K562 (cell line): ENCODE results near the gene MAP1LC3B. TPM values are rescaled to one million over a fixed set of nuclear protein-coding genes. Genes with fewer than 3 reads are reported as not detected.
A peak's percentile ranks its signal among the peaks of the same experiment; 100 is the strongest.

Experiments
- FUS ChIP-seq: fragments of 200-400 bp; formaldehyde crosslinking; optimal IDR thresholded peaks from 2 replicates; pipeline ENCODE3; 2017; ENCODE audit warnings: low read depth, low read length
- MAX ChIP-seq: sonication (generic); formaldehyde crosslinking; IDR thresholded peaks from 2 replicates; pipeline ENCODE4 v1.9.0; 2022; ENCODE audit warnings: mild to moderate bottlenecking, missing genetic modification reagents
- MAZ ChIP-seq, 2 experiments: fragments of 450-650 bp in 1 of 2; sonication (generic) in 1 of 2; formaldehyde crosslinking; IDR thresholded peaks in 1 of 2; conservative IDR thresholded peaks in 1 of 2; 2 replicates each; pipeline versions ENCODE4 v1.4.0 to v1.5.0; 2020; ENCODE audit warnings: mild to moderate bottlenecking in 1 of 2, missing genetic modification reagents in 1 of 2
- MTA3 ChIP-seq: fragments of 450-650 bp; formaldehyde crosslinking; IDR thresholded peaks from 2 replicates; pipeline ENCODE4 v1.6.1; 2017; ENCODE audit warnings: mild to moderate bottlenecking, borderline replicate concordance
- MXI1 ChIP-seq: IDR thresholded peaks from 2 replicates; pipeline ENCODE4 v1.6.1; 2011; ENCODE audit warnings: low read depth, mild to moderate bottlenecking, improper control_type of control experiment, low read length
- RFX7 ChIP-seq: fragments of 250-450 bp; sonication (Bioruptor Pico); IDR thresholded peaks from 2 replicates; pipeline ENCODE4 v1.5.1; 2021; ENCODE audit warnings: mild to moderate bottlenecking
- SIN3B ChIP-seq: fragments of 450-650 bp; IDR thresholded peaks from 2 replicates; pipeline ENCODE4 v1.6.1; 2017; ENCODE audit warnings: low read depth, mild to moderate bottlenecking, moderate library complexity
- SMAD4 ChIP-seq: fragments of 250-450 bp; sonication (Bioruptor Pico); conservative IDR thresholded peaks from 2 replicates; pipeline ENCODE4 v1.8.0; 2021; ENCODE audit warnings: inconsistent platforms, mild to moderate bottlenecking, moderate library complexity
- TOE1 ChIP-seq, 2 experiments: fragments of 450-650 bp in 1 of 2; sonication (generic) in 1 of 2; formaldehyde crosslinking in 1 of 2; IDR thresholded peaks; 2 replicates each; pipeline versions ENCODE4 v1.7.1 to v1.8.0; 2016 to 2022; ENCODE audit warnings: borderline replicate concordance in 2 of 2, mild to moderate bottlenecking in 2 of 2, antibody characterized with exemption in 1 of 2, inconsistent platforms in 1 of 2, low read depth in 1 of 2, missing genetic modification reagents in 1 of 2, moderate library complexity in 1 of 2
- ZFP91 ChIP-seq: sonication (generic); formaldehyde crosslinking; IDR thresholded peaks from 2 replicates; pipeline ENCODE4 v1.8.0; 2022; ENCODE audit warnings: mild to moderate bottlenecking, missing genetic modification reagents
- ZNF445 ChIP-seq: fragments of 250-450 bp; sonication (Bioruptor Pico); IDR thresholded peaks from 2 replicates; pipeline ENCODE4 v1.4.0; 2020; ENCODE audit warnings: low read depth, mild to moderate bottlenecking, moderate library complexity
- polyA plus RNA-seq, 8 experiments: library from polyadenylated mRNA; depleted of rRNA in 4 of 8; stranded (reverse) in 5 of 8; unstranded in 3 of 8; fragments of >200 nt; fragmentation: Nextera tagmentation in 2 of 8; fragmentation: Illumina TruSeq in 1 of 8; extraction: Ambion mirVana in 2 of 8; extraction: Trizol in 1 of 8; gene quantifications; 2 replicates each; pipeline versions ENCODE4 v1.2.1 to v1.2.3, GENCODE V29; 2011 to 2014; ENCODE audit warnings: inconsistent platforms in 1 of 8, missing spikeins in 1 of 8
- total RNA-seq, 7 experiments: library from RNA; depleted of rRNA in 6 of 7; stranded (reverse); fragments of >200 nt in 6 of 7; fragmentation: Illumina TruSeq in 2 of 7; extraction: Trizol in 2 of 7; gene quantifications; 2 replicates each; pipeline versions ENCODE4 v1.2.1 to v1.2.3, GENCODE V29; 2011 to 2021; ENCODE audit warnings: low replicate concordance in 1 of 7
- TF ChIP-seq, protein P1 (sequence below): fragments of 200-600 bp; sonication (generic); IDR thresholded peaks from one replicate; pipeline ENCODE4 v1.6.1; 2012; ENCODE audit warnings: mild to moderate bottlenecking, low read depth, low read length, inconsistent platforms

Gene MAP1LC3B
- total and polyA plus RNA-seq, 9 of the 15 experiments (the other 6 are each of a cell fraction or from before 2014, with no cell fraction given): 16.0 to 81.5 (median 36.7) TPM

DNA sequence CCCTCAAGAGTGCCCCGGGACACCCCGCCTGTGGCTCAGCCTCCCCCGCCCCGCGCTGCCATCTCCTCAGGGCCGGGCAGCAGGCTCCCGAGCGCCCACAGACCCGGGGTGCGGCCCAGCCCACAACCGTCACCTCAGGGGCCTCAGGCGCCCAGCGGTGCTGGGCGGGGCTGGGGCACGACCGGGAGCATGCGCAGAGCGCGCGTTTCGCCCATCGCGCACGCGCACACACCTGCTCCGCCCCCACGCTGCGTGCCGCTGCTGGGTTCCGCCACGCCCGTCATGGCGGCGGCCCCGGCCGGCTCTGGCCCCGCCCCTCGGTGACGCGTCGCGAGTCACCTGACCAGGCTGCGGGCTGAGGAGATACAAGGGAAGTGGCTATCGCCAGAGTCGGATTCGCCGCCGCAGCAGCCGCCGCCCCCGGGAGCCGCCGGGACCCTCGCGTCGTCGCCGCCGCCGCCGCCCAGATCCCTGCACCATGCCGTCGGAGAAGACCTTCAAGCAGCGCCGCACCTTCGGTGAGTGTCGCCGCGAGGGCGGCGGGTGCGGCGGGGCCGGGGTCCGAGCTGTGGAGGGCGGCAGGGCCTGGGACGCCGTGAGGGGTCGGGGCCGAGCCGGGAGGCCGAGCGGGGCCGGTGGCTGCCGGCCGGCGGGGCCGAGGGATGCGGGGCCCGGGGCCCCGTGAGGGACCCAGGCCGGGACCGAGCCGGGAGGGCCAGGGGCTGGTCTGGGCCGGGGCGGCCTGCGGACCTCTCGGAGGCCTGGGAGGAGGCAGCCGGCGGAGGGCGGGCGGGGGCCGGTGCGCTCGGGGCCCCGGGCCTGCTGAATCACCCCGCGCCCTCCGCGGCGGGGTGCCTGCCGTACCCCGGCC is at the start of gene MAP1LC3B (continued):
- TF ChIP-seq, protein P1, sequence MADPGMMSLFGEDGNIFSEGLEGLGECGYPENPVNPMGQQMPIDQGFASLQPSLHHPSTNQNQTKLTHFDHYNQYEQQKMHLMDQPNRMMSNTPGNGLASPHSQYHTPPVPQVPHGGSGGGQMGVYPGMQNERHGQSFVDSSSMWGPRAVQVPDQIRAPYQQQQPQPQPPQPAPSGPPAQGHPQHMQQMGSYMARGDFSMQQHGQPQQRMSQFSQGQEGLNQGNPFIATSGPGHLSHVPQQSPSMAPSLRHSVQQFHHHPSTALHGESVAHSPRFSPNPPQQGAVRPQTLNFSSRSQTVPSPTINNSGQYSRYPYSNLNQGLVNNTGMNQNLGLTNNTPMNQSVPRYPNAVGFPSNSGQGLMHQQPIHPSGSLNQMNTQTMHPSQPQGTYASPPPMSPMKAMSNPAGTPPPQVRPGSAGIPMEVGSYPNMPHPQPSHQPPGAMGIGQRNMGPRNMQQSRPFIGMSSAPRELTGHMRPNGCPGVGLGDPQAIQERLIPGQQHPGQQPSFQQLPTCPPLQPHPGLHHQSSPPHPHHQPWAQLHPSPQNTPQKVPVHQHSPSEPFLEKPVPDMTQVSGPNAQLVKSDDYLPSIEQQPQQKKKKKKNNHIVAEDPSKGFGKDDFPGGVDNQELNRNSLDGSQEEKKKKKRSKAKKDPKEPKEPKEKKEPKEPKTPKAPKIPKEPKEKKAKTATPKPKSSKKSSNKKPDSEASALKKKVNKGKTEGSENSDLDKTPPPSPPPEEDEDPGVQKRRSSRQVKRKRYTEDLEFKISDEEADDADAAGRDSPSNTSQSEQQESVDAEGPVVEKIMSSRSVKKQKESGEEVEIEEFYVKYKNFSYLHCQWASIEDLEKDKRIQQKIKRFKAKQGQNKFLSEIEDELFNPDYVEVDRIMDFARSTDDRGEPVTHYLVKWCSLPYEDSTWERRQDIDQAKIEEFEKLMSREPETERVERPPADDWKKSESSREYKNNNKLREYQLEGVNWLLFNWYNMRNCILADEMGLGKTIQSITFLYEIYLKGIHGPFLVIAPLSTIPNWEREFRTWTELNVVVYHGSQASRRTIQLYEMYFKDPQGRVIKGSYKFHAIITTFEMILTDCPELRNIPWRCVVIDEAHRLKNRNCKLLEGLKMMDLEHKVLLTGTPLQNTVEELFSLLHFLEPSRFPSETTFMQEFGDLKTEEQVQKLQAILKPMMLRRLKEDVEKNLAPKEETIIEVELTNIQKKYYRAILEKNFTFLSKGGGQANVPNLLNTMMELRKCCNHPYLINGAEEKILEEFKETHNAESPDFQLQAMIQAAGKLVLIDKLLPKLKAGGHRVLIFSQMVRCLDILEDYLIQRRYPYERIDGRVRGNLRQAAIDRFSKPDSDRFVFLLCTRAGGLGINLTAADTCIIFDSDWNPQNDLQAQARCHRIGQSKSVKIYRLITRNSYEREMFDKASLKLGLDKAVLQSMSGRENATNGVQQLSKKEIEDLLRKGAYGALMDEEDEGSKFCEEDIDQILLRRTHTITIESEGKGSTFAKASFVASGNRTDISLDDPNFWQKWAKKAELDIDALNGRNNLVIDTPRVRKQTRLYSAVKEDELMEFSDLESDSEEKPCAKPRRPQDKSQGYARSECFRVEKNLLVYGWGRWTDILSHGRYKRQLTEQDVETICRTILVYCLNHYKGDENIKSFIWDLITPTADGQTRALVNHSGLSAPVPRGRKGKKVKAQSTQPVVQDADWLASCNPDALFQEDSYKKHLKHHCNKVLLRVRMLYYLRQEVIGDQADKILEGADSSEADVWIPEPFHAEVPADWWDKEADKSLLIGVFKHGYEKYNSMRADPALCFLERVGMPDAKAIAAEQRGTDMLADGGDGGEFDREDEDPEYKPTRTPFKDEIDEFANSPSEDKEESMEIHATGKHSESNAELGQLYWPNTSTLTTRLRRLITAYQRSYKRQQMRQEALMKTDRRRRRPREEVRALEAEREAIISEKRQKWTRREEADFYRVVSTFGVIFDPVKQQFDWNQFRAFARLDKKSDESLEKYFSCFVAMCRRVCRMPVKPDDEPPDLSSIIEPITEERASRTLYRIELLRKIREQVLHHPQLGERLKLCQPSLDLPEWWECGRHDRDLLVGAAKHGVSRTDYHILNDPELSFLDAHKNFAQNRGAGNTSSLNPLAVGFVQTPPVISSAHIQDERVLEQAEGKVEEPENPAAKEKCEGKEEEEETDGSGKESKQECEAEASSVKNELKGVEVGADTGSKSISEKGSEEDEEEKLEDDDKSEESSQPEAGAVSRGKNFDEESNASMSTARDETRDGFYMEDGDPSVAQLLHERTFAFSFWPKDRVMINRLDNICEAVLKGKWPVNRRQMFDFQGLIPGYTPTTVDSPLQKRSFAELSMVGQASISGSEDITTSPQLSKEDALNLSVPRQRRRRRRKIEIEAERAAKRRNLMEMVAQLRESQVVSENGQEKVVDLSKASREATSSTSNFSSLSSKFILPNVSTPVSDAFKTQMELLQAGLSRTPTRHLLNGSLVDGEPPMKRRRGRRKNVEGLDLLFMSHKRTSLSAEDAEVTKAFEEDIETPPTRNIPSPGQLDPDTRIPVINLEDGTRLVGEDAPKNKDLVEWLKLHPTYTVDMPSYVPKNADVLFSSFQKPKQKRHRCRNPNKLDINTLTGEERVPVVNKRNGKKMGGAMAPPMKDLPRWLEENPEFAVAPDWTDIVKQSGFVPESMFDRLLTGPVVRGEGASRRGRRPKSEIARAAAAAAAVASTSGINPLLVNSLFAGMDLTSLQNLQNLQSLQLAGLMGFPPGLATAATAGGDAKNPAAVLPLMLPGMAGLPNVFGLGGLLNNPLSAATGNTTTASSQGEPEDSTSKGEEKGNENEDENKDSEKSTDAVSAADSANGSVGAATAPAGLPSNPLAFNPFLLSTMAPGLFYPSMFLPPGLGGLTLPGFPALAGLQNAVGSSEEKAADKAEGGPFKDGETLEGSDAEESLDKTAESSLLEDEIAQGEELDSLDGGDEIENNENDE: no peak
- TF ChIP-seq ZNF445 (CRISPR knock-in tag) (no peak), RFX7 (CRISPR knock-in tag) (no peak), SMAD4 (CRISPR knock-in tag) (0 out of 2 replicates have a peak, but pooled peaks have one; percentile 70), ZFP91 (CRISPR knock-in tag) (no peak), SIN3B (peak; percentile 66), MTA3 (peak; percentile 93; the same call in 1 of the 2 replicates), FUS (peak; percentile 62), MXI1 (peak; percentile 55; the same call in 1 of the 2 replicates), MAX (CRISPR knock-in tag) (0 out of 2 replicates have a peak, but pooled peaks have one; percentile 49), MAZ (CRISPR knock-in tag; conservative IDR thresholded peaks at IDR 0.05 in 1 of 2, IDR thresholded peaks at IDR 0.05 in 1 of 2) (peak; percentile 69 to 94), TOE1 (IDR thresholded peaks at IDR 0.05; ENCODE audit: borderline replicate concordance) (peak; percentile 72; the same call in 1 of the 2 replicates), TOE1 (CRISPR knock-in tag; IDR thresholded peaks at IDR 0.05; ENCODE audit: borderline replicate concordance, low read depth) (no peak)
